Measurements from ENCODE around the gene COL6A2. TPM values are rescaled to one million over a fixed set of nuclear protein-coding genes. Genes with fewer than 3 reads are reported as not detected.

Gene COL6A2
- total RNA-seq: 10 to 100 TPM in 1 of 2 donors, 1 to 10 TPM in 1; 3.3 to 10.1 TPM

DNA sequence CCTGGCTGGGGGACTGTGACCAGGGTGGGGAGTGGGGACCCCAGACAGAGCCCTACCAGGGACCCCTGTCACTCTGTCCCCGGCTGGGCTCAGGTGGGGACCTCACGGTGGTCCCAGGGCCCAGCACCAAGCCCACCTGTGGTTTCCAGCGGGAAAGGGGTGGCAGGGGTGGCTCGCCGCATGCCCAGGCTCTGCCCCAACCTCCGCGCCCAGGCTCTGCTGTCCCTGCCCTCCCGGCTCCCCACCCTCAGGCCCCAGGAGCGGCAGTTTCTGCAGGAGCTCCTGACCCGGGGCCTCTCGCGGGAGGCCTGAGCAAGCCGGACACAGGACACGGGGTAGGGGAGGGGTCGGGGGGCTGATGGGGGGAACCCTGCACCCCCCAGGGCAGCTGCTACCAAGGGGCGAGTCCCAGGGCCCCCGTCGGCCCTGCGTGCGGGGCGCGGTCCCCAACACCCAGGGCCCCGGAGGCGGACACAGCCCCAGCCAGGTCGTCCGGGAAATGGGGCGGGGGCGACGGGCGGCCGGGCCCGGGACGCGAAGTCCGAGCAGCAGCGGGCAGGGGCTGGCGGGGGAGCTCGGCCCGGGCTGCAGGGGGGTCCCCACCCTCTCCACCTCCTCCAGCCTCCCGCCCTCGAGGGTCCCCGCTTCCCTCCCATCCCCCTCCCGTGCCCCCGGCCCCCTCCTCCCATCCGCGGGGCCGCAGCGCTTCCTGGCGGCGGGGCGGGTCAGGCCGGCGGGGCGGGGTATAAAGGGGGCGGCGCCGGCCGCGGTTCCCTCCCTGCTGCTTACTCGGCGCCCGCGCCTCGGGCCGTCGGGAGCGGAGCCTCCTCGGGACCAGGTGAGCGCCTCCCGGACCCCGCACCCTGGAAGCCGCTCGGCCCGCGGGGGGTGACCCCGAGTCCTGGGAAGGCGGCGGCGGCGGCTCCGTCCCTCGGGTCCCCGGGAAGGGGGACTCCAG lies at the start of gene COL6A2:
COL6A2 (plus strand) TSS at position 777 of the 958 bp plus-strand sequence.
- Mint-ChIP-seq H3K4me1 (peaks cover 9% of the 10 kb centered on the region), H3K9me3 (peaks cover 4% of the 10 kb centered on the region), H3K27ac (no peak within 1 kb of the TSS), H3K4me3 (peak within 1 kb of the TSS; percentile 52), H3K27me3 (peaks cover 18% of the 10 kb centered on the region), H3K36me3 (ENCODE audit: low read depth) (no peaks in the 10 kb centered on the region)
- ATAC-seq (replicated peaks): peak; percentile 96

DNA sequence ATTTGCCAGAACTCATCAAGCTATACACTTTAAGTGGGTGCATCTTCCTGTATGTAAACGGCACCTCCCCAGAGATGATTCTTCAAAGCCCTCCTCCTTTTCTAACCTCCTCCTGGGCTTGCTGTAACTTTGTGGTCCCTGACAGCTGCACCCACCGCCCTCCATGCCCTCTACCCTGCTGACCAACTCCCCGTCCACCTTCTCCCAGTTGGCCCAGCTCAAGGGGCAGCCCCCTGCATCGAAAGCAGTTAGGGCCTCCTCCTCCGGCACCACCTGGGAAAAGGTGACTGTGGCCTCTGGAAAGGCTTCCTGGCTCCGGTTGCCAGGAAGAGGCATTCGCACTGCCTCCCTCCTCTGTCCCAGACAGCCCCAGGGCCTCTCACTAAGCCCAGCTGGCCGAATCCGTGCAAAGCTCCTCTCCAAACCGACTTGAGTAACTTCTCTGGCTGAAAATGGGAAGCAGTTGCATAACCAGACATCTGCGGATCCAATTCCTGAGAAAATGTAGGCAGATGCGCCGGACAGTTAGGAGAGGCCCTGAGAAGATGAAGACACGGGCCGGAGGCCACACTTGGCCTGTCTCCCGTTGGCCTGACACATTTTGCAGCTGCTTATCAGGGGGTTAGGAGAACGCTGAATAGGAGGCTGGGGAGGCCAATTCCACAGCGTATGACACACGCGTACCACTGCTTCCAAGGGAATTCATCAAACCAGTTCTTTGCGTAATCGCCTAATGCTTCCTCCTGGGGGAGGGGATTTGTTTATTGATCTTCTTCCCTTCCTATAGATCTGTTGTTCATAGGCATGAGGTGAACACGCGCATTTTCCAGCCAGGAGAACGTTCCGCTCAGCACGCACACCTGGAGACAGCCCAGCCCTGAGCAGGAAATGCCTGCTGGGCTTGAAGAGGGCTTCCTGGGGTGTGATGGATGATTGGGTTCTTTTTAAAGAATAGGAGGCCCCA lies 48.7 kb upstream of the COL6A2 start:
- Mint-ChIP-seq H3K27ac (no peak overlapping the region), H3K36me3 (ENCODE audit: low read depth) (no peaks in the 10 kb centered on the region), H3K9me3 (no peaks in the 10 kb centered on the region), H3K4me1 (no peaks in the 10 kb centered on the region), H3K4me3 (no peak overlapping the region), H3K27me3 (peaks cover 4% of the 10 kb centered on the region)
- no peak for ATAC-seq (replicated peaks)

DNA sequence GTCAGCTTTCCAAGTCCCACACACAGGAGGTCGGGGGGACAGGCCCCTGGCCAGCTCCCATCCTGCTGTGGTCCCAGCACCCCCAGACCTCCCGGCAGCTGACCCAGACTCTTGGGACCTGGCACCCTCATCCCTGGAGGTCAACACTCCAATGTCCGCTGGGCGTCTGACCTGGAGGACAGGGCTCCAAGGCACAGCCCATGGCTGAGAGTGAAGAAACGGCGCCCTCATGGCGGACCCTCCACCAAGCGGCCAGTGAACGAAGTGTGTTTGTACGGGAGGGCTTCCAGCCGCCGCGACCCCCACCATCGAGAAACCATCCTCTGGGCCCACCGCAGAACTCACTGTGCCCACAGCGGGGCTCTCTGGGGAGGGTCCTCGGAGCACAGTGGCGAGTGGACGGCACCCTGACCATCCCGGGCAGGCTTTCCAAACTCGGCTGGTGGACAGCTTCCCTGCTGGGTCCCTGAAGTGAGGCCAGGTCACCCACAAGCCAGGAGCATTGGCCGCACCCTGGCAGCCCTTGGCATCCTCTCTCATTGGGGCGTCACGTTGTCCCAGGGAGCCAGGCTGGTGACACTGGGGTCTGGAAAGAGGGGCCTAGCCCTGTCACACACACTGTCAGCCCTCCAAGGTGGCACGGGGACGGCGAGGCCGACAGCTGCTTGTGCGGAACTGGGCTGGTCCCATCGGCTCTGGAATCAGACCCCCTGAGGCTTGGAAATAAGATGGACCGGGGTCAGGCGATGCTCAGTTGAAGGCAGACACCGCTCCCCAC lies 47.8 kb upstream of the COL6A2 start:
- Mint-ChIP-seq H3K27me3 (peaks cover 4% of the 10 kb centered on the region), H3K27ac (no peak overlapping the region)

DNA sequence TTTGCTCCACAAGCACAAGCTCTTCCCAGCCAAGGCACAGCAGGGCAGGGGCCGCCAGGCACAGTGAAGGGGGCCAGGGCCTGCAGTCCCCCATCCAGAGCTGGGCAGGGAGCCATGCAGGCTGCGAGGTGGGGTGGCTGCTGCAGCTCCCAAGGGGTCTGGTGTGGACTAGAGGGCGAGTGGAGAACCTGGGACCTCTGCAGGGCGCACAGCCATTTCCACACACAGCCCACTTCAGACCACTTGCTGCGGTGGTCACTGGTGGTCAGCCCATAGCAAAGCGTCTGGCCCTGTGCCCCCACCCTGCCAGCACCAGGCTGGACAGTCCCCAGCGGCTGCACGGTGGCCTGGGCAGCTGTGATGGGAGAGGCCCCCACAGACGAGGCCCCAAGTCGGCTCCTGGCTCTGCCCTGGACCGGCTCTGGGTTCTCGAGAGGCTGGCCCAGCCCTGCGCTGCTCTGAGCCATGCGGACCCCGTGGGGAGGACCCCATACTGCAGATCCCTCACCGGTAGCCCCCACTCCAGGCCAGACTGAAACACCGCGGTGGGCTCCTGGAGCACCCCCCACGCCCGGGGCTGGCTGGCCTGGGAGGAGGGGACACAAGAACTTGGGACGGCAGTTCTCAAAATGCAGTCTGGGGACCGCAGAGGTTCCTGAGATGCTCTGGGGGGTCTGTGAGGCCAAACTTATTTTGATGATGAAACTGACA lies 47.1 kb upstream of the COL6A2 start:
- Mint-ChIP-seq H3K9me3 (no peaks in the 10 kb centered on the region), H3K4me1 (no peaks in the 10 kb centered on the region), H3K27ac (no peak overlapping the region), H3K4me3 (no peak overlapping the region), H3K27me3 (peaks cover 4% of the 10 kb centered on the region), H3K36me3 (ENCODE audit: low read depth) (no peaks in the 10 kb centered on the region)
- no peak for ATAC-seq (replicated peaks)

More for the DNA sequence above, 47.8 kb upstream of the COL6A2 start:
- Mint-ChIP-seq H3K4me3 (no peak overlapping the region), H3K4me1 (no peaks in the 10 kb centered on the region), H3K9me3 (no peaks in the 10 kb centered on the region), H3K36me3 (ENCODE audit: low read depth) (no peaks in the 10 kb centered on the region)
- no peak for ATAC-seq (replicated peaks)

DNA sequence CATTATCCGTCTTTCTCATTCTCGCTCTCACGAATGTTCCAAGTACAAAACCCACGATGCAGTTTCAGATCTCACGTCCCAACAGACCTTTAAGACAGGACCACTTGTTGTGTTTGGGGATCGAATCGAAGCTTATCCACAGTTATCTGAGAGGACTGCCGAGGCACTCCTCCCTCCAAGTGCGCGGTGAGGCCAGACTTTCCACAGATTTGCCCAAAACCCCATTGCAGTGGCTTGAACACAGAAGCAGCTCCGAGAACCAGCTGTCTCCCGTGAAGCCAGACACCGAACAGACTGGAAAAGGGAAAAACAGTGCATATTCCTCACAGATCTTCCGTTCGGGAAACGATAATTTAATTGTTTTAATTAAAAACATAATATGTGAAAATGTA lies 46.5 kb upstream of the COL6A2 start:
- H3K4me3 Mint-ChIP-seq: no peak overlapping the region
- no peaks in the 10 kb centered on the region for H3K9me3 Mint-ChIP-seq
- H3K27me3 Mint-ChIP-seq: peaks cover 4% of the 10 kb centered on the region
- no peaks in the 10 kb centered on the region for H3K4me1 Mint-ChIP-seq
- no peak for ATAC-seq (replicated peaks)
- H3K36me3 Mint-ChIP-seq (ENCODE audit: low read depth): no peaks in the 10 kb centered on the region
- no peak overlapping the region for H3K27ac Mint-ChIP-seq

DNA sequence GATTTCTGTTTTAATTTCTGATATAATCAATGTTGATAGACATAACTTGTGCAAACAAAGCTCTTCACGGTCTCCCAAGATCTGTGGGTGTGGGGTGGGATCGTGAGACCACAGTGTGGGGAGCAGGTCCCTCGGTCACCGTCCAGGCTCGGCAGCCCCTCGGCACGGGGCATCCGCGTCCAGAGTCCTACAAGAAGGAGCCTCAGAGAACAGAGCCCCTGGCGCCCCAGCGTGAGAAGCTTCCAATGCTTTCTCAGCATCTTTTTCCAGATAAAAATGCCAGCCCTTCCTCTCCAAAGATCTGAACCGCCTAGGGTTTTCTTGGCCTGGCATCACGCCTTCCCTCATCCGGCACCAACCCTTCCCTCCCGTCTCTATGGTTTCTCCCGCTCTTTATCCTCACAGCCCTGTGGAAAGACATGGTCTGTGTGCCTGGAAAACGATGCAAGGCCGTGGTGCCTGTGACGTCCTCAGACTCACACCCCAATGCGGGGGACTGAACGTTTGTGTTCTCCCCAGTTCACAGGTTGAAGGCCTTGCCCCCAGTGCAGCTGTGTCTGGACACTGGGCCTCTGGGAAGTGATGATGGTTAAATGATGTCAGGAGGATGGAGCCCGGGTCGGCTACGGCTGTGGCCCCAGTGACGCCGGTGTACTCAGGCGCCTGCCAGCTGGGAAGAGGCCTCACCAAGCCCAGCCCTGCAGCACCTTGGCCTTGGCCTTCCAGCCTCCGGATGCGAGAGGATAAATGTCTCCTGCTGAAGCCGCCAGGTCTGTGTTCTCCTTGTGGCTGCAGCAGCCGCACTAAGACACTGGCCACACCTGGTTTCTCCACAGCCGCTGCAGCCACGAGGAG lies 45.9 kb upstream of the COL6A2 start:
- no peaks in the 10 kb centered on the region for H3K9me3 Mint-ChIP-seq
- H3K36me3 Mint-ChIP-seq (ENCODE audit: low read depth): no peaks in the 10 kb centered on the region
- peaks cover 4% of the 10 kb centered on the region for H3K27me3 Mint-ChIP-seq
- no peak for ATAC-seq (replicated peaks)
- no peaks in the 10 kb centered on the region for H3K4me1 Mint-ChIP-seq
- H3K27ac Mint-ChIP-seq: no peak overlapping the region
- no peak overlapping the region for H3K4me3 Mint-ChIP-seq

DNA sequence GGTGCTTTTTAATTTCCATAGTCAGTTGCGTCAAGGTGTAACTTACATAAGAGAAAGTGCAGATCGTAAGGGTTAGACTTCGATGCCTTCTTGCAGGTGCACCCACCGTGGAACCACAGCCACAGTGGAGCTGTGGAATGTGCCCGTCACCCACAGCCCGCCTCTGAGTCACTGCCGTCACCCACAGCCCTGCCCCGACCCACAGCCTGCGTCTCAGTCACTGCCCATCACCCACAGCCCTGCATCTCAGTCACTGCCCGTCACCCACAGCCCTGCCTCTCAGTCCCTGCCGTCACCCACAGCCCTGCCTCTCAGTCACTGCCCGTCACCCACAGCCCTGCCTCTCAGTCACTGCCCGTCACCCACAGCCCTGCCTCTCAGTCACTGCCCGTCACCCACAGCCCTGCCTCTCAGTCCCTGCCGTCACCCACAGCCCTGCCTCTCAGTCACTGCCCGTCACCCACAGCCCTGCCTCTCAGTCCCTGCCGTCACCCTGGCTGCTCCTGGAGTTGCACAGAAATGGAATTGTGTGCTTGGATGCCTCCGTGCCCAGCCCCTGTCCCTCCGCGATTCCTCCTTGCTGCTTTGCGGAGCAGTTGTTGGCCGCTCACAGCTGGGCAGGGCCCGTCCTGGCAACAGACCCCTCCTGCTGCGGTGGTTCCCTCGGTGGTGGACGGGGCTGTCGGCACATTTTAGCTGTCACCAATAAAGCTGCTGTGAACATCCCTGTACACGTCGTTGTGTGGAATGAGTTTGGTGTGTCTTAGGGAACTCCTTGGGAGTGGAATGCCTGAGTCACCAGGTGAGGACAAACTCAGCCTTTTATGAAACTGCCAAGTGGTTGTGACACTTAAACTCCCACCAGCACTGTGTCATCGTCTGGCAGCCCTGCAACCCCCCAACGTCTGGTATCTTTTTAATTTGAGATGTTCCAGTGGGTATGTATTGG lies 44.9 kb upstream of the COL6A2 start:
- peaks cover 12% of the 10 kb centered on the region for H3K27me3 Mint-ChIP-seq
- H3K27ac Mint-ChIP-seq: peak overlapping the region; percentile 67
- H3K9me3 Mint-ChIP-seq: no peaks in the 10 kb centered on the region
- no peaks in the 10 kb centered on the region for H3K36me3 Mint-ChIP-seq (ENCODE audit: low read depth)
- no peak overlapping the region for H3K4me3 Mint-ChIP-seq
- H3K4me1 Mint-ChIP-seq: no peaks in the 10 kb centered on the region
- peak; percentile 84 for ATAC-seq (replicated peaks)

DNA sequence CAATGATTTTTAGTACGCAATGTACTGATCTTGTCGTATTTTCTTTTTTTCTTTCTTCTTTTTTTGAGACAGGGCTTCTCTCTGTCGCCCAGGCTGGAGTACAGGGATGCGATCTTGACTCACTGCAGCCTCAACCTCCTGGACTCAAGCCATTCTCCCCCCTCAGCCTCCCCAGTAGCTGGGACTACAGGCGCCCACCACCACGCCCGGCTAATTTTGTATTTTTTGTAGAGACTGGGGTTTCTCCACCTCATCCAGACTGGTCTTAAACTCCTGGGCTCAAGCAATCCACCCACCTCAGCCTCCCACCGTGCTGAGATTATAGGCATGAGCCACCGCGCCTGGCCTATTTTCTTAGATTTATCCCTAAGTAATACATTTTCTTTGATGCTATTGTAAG lies 43.9 kb upstream of the COL6A2 start:
- Mint-ChIP-seq H3K27me3 (peaks cover 20% of the 10 kb centered on the region), H3K4me1 (peaks cover 7% of the 10 kb centered on the region), H3K36me3 (ENCODE audit: low read depth) (no peaks in the 10 kb centered on the region), H3K27ac (no peak overlapping the region), H3K4me3 (no peak overlapping the region), H3K9me3 (no peaks in the 10 kb centered on the region)
- no peak for ATAC-seq (replicated peaks)

DNA sequence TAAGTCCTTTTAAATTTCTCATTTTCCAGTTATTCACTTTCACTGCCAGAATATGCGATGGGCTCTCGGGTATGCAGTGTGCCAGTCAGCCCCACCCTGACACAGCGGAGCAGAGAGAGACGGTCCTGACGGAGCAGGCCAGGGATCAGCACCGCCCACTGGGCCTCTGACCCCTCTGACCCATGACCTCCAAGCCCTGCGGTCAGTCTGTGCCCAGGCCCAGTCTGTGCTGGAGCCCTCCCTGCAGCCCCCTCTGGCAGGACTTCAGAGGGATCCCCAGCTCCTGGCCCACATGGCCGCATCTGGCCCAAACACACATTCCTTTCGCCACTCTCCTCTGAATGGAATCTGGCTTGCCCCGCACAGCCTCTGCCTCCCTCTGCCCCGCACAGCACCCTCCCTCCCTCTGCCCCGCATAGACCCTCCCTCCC lies 43.4 kb upstream of the COL6A2 start:
- peaks cover 7% of the 10 kb centered on the region for H3K4me1 Mint-ChIP-seq
- peaks cover 23% of the 10 kb centered on the region for H3K27me3 Mint-ChIP-seq
- H3K4me3 Mint-ChIP-seq: no peak overlapping the region
- no peak for ATAC-seq (replicated peaks)
- no peaks in the 10 kb centered on the region for H3K9me3 Mint-ChIP-seq
- H3K27ac Mint-ChIP-seq: no peak overlapping the region
- no peaks in the 10 kb centered on the region for H3K36me3 Mint-ChIP-seq (ENCODE audit: low read depth)

DNA sequence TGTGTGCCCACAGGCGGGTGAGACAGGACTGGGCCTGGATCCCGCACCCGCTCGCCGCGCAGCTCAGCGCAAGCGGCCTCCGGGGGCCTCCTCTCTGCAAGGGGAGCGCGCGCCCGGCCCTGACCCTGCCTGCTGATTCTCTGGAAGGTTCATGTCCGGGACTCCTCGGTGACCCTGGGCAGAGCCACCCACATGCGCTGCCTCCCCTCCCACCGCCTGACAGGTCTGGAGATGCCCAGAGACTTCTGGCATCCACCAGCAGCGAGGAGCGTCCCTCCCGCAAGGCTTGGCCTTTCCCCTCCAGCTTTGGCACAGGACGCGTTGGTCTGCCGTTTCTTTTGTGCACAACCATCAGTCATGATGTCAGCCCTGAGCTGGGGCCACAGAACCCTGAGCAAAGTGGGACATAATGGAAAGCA lies 42.0 kb upstream of the COL6A2 start:
- no peak overlapping the region for H3K27ac Mint-ChIP-seq
- ATAC-seq (replicated peaks): no peak
- peaks cover 9% of the 10 kb centered on the region for H3K4me1 Mint-ChIP-seq
- peaks cover 25% of the 10 kb centered on the region for H3K27me3 Mint-ChIP-seq
- H3K36me3 Mint-ChIP-seq (ENCODE audit: low read depth): no peaks in the 10 kb centered on the region
- H3K9me3 Mint-ChIP-seq: no peaks in the 10 kb centered on the region
- no peak overlapping the region for H3K4me3 Mint-ChIP-seq

DNA sequence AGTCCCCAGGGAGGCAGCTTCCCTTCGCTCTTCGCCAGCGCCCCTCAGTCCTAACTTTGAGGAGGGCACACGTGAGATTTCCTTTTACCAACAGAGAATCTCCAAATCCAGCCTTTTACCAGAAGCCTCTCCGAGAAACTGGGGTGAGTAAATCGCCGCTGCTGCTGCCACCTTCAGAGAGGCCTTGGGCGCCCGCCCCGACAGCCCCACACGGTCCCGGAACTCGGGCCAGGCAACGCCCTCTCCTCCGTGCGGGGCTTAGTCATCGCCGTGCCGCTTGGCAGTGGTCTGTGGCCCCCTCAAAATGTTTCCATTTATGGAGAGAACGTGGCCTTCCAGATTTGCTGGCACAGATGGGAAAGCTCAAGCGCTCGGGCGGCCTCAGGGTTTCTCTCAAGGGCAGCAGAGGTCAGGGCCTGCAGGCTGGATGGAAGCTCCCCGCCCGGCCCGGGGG lies 41.4 kb upstream of the COL6A2 start:
- Mint-ChIP-seq H3K4me1 (peaks cover 15% of the 10 kb centered on the region), H3K9me3 (no peaks in the 10 kb centered on the region), H3K4me3 (no peak overlapping the region), H3K36me3 (ENCODE audit: low read depth) (no peaks in the 10 kb centered on the region), H3K27ac (no peak overlapping the region), H3K27me3 (peaks cover 29% of the 10 kb centered on the region)
- no peak for ATAC-seq (replicated peaks)
